Activated T-helper 1 cell treated with anti-CD3 and anti-CD28 coated beads, Interleukin-2, amount 50 U/mL, for 16 hours (primary cell): Measurements from ENCODE around the gene TAS2R31.
"Not testable (repeated sequence)": the region's sequence is repeated elsewhere in the genome, so short reads cannot be mapped to it uniquely, and the experiment has no call there.

Experiments used
- DNase-seq, 2 donors: peaks; one replicate each; pipeline ENCODE4 v3.0.0-alpha.2; 2020; ENCODE audit warnings: low read depth in 1 of 2, low spot score in 1 of 2

TAS2R31 gene

DNA sequence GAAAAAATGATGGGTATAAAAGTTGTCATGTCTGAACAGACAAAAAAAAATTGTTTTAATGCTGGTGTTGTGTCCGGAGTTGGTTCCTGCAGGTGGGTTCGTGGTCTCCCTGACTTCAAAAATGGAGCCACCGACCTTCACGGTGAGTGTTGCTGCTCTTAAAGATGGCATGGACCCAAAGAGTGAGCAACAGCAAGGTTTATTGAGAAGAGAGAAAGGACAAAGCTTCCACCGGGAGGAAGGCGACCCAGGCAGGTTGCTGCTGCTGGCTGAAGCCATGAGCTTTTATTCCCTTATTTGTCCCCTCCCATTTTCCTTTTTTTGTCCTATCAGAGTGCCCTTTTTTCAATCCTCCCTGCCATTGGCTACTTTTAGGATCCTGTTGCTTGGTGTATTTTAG lies at the start of gene TAS2R31:
Gene TAS2R31, minus strand, starts transcription at position 101 of the 400 bp plus-strand sequence. Its CDS starts 72 bp downstream, at position 29.
- no peak for DNase-seq

GRCh38 chr12:11078246-11078645 lies 47.0 kb upstream of the TAS2R31 start:
- no peak for DNase-seq

- DNase-seq = no peak
Observed at GRCh38 chr12:11075642-11076041, 44.4 kb upstream of the TAS2R31 start.

DNA sequence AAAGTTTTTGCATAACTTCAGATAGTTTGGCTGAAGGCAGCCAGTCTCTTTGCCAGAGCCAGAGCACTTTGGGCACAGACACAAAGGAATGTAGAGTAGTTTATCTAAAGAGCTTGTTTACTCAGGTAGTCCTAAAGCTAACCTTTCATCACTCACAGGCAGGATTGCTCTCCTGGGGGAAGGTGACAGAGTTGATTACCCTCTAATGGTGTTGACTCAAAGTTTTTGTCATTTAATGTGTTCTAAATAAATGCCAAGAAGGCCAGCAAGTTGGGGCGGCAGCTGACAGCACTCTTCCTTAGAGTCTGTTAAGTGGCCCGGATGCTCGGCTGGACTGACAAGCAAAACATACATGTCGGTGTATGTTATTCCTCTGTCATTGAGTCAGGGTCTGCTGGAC lies 40.2 kb upstream of the TAS2R31 start:
- DNase-seq = no peak

GRCh38 chr12:11070999-11071398 lies 39.8 kb upstream of the TAS2R31 start:
- no peak for DNase-seq

GRCh38 chr12:11069854-11070365 lies 38.7 kb upstream of the TAS2R31 start:
- no peak for DNase-seq

DNA sequence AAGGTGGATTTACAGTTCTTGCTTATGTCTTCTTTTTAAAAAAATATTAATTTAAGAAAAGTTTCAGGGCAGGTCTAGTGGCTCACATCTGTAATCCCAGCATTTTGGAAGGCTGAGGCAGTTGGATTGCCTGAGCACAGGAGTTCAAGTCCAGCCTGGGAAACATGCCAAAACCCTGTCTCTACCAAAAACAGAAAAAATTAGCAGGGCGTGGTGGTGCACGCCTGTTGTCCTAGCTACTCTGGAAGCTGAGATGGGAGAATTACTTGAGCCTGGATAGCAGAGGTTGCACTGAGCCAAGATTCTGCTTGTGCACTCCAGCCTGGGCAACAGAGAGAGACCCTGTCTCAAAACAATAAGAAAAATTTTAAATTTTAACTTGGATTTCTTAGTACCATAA lies 36.3 kb upstream of the TAS2R31 start:
- DNase-seq = no peak

GRCh38 chr12:11062194-11062593 lies 31.0 kb upstream of the TAS2R31 start, which contains the start of gene TAS2R46:
TAS2R46 (minus strand) TSS chr12:11062294; CDS start chr12:11062294, 0 bp downstream.
- not testable (repeated sequence) for DNase-seq

DNA sequence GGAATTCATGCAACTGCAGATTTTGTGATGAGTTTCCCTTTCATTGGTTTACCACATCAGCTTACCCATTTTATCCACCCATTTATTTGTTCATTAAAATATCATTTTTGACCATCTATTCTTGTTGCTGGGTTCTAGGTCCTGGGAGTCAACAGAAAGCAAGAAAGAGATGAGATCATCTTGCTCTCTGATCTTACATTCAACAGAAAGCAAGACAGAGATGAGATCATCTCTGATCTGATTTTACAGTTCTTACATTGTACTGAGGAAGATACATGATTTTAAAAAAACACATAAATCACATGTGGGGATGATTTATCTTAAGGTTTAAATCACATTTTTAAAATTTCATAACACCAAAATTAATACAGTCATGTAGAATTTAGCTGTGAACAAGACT lies 28.6 kb upstream of the TAS2R31 start:
- DNase-seq = no peak

DNA sequence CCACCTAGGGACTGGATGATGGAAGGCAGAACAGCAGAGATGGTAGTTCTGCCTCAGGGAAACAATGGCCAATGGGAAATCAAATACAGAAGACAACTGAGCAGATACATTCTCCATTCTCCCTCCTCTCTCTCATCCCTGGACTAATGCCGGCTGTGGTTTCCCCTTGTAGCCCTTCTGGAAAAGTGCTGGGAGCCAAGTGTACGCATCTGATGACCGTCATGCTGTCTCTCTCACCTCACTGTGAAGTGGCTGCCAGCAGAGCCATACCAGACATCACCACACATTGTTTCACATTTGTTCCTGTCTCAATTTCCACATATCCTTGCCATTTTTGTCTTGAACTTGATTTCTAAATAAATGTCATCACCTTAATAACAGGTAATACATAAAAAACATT lies 27.8 kb upstream of the TAS2R31 start:
- no peak for DNase-seq

DNA sequence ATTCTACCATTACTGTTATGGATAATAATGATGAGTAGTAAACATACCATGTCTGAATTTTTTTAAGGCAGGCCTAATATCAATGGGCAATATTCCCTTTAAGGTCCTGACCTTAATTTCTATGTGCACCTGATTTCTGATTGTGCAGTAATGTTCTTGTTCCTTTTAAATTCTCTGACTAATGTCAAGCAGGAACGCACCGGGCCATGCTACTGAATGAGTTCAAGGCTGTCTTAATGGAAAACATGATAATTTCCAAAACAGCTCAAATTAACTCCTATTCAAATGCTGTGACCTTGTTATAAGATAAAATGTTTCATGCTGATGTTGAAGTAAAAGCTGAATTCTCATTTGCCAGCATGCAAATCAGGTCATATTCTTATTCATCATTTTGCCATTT lies 24.1 kb upstream of the TAS2R31 start:
- DNase-seq = no peak

- DNase-seq = not testable (repeated sequence)
Observed at GRCh38 chr12:11049806-11050531, 18.8 kb upstream of the TAS2R31 start.

GRCh38 chr12:11041366-11041765 lies 10.2 kb upstream of the TAS2R31 start:
- DNase-seq = not testable (repeated sequence)

DNA sequence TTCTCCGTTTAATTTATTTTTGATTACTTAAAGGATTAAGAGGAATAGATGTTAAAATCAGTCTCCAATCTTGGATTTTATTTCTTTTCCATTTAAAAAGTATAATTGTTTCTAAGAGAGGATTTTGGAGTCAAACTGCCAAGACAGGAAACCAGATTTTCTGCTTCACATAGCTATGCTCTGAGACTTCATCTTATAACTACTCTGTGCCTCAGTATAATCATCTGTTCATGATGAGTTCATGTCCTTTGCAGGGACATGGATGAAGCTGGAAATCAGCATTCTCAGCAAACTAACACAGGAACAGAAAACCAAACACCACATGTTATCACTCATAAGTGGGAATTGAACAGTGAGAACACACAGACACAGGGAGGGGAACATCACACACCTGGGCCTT lies 9.0 kb upstream of the TAS2R31 start:
- DNase-seq = no peak

DNA sequence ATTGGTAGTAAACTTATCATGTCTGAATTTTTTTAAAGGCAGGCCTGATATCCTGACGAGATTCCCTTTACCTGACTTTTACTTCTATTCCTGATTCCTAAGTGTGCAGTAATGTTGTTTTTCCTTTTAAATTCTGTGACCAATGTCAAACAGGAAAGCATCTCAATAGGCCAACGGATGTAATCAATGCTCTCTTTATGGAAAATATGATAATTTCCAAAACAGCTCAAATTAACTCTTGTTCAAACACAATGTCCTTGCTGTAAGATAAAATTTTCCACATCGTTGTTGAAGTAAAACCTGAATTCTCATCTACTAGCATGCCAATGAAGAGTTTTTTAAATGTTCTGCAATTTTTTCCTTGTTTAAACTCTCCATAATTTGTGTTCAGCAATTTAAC lies 8.0 kb upstream of the TAS2R31 start:
- no peak for DNase-seq

DNA sequence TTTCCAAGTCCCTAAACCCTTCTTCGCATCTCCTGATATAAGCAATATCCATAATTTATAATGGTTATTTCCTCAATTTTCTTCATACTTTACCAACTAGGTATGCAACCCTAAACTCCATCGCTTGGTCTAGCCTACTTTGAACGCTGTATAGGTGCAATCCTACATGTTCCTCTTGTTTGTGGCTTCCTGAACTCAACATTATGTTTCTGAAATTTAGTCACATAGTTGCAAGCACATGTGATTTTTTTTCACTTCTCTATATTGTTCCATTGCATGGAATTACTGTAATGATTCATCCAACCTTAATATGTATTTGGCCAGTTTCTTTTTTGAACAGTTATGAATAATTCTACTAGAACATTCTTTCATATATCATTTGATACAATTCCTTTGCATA lies 2.8 kb upstream of the TAS2R31 start:
- not testable (repeated sequence) for DNase-seq

DNA sequence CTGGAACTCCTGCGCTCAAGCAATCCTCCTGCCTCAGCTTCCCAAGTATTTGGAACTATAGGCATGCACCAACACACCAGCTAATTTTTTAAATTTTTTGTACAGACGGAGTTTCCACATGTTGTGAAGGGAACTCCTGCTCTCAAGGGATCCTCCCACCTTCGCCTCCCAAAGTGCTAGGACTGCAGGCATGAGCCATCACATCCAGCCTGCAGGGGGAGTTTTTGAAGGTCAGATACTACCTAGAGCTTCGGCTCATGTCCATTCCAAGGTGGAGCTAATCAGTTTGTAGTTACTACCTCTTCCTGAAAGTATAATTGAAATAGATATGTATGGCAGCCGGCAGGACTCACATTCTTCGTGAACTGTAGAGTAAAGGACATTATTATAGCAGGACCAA lies 5.1 kb downstream of the TAS2R31 start:
- DNase-seq = no peak

DNA sequence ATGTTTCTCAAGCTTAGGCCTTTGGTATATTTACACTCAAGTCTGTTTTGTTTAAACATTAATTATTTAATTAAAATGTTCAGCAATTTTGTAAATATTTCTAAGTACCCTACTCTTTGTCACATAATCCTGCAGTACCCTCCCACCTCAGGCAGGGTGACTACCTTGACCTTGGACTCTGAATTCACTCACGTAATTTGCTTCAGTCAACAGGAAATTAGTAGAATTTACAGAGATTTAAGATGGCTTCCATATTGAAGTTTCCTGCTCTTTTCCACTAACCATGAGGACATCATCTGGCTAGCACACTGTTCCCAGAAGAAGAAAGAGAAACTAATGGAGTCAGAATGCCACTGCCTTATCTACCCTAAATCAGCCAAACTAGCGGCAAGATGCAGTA lies 7.8 kb downstream of the TAS2R31 start:
- DNase-seq = no peak

- no peak for DNase-seq
Observed at GRCh38 chr12:11022520-11022919, 8.7 kb downstream of the TAS2R31 start, which contains the start of gene TAS2R19. TAS2R19 (minus strand) TSS chr12:11022620; CDS start chr12:11022571, 49 bp downstream.

DNA sequence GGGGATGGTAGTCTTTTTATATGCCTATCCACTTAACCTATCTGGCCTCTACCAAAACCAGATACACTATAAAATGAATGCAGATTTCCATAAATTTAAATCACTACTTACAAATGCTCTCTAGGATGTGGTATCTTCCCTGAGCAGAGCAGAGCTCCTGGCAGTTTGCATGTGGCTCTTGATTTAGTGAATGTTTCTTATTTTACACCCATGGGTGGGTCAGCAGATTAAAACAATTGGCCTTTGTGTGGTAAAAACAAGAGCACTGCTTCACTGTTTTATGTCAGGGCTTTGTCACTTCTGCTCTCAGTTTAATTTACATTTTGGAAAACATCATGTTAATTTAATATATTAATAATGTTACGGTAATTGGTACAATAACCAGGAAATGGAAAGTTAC lies 14.3 kb downstream of the TAS2R31 start:
- no peak for DNase-seq

DNA sequence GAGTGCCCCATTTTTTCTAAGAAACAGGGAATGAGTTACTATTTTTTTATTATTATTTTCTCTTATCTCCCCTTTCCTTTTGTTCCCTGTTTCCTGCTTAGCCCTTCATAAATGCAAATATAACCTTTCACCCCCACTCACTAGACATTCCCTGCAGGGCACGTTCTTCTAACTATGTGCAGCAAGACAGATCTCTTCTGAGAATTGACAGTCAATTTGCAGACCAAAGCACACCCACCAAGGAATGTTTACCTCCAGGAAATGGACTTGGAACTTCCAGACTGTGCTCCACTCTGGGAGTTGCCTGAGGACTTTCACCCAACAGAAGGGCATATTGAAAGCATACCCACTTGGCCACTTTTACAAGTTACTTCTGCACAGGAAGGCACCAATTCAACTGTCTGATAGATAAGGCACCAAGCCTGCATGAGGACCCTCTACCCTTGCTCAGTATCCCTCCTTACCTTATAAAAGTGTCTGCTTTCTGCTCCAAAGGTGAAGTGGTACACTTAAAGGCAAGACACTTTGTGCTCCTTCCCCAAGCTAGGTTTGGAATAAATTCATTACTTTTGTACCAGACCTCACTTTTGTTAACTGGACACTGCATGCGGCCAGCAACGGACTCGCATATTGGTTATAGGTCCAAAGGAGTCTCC lies 15.3 kb downstream of the TAS2R31 start:
- DNase-seq = no peak

DNA sequence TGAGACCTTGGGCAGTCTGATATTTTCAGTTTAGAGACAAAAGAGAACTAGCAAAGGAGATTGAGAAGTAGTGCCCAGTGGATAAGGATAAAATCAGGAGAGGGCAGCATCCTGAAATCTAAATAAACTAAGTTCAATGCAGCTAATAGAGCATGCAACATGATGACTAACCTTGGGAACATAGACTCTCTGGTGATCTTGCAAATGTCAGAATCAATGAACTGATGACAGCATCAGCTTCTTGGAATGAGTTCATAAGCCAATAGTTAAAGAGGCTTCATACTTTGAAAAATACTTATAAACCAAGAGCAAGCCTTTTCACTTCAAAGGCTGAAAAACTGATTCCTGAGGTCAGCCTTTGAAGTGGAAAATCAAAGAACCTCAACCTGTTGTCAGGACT lies 17.0 kb downstream of the TAS2R31 start:
- DNase-seq = no peak
